Left ventricle myocardium inferior (tissue), 1 donor: Measurements from ENCODE around the gene NAV1. TPM values are rescaled to one million over a fixed set of nuclear protein-coding genes. Genes with fewer than 3 reads are reported as not detected.

Source experiments
- DNase-seq: peaks from one replicate; pipeline ENCODE4 v3.0.0-alpha.2; 2020
- H3K27ac ChIP-seq: fragments of 200-600 bp; replicated peaks from 2 replicates; pipeline ENCODE4 v1.8.0; 2021
- H3K27me3 ChIP-seq: fragments of 200-600 bp; 2 replicates; pipeline ENCODE4 v1.8.0; 2021; ENCODE audit warnings: low read depth
- H3K36me3 ChIP-seq: fragments of 200-600 bp; 2 replicates; pipeline ENCODE4 v1.8.0; 2021
- H3K4me1 ChIP-seq: fragments of 200-600 bp; 2 replicates; pipeline ENCODE4 v1.8.0; 2021
- H3K4me3 ChIP-seq: fragments of 200-600 bp; 2 replicates; pipeline ENCODE4 v1.8.0; 2021; ENCODE audit warnings: mild to moderate bottlenecking, moderate library complexity
- H3K9me3 ChIP-seq: fragments of 200-600 bp; replicated peaks from 2 replicates; pipeline ENCODE4 v1.8.0; 2021
- intact Hi-C: fragments of 100-400 bp; cut with micrococcal nuclease; formaldehyde crosslinking; loops from one replicate; pipeline ENCODE4 v1.11.0; 2022
- total RNA-seq: library from RNA; stranded (reverse); fragmentation: NEBNext Ultra II Directional; extraction: Animal tissue kit (Norgen Biotek cat#: 25700); gene quantifications from one replicate; pipeline ENCODE4 v1.2.1, GENCODE V29; 2021
- TF ChIP-seq, protein P1 (sequence below): fragments of 200-600 bp; IDR thresholded peaks from 2 replicates; pipeline ENCODE4 v1.8.0; 2021; ENCODE audit warnings: antibody characterized with exemption, mild to moderate bottlenecking, borderline replicate concordance
- donor health status: DM: no; HTN: yes; CAD: no; lungs with severe emphysema.

NAV1 gene
- total RNA-seq, 1 donor from 2014 or later, result 74.8 TPM

DNA sequence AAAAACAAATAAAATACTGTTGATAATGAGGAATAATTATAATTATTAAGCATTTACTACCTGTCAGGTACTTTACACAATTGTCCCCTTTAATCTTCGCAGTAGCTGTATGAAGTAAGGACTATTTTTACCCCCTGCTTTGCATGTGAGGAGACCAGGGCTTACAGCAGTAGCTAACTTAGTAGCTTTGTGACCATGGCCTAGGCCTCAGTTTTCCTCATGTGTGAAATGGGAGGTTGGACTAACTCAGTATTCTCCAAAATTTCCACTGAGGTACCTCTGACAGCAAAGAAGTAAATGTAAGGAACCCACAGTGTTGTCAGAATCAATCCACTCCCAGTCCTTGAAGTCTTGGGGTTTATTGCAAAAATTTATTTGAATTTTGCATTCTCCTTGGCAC is 28.2 kb upstream of the NAV1 start:
- no peak overlapping the region for H3K4me3 ChIP-seq
- intact Hi-C loops, result no loop called here
- no peaks in the 10 kb centered on the region for H3K27me3 ChIP-seq
- H3K36me3 ChIP-seq, result no peaks in the 10 kb centered on the region
- H3K9me3 ChIP-seq, result no peaks in the 10 kb centered on the region
- peaks cover 48% of the 10 kb centered on the region for H3K4me1 ChIP-seq
- TF ChIP-seq, protein P1, sequence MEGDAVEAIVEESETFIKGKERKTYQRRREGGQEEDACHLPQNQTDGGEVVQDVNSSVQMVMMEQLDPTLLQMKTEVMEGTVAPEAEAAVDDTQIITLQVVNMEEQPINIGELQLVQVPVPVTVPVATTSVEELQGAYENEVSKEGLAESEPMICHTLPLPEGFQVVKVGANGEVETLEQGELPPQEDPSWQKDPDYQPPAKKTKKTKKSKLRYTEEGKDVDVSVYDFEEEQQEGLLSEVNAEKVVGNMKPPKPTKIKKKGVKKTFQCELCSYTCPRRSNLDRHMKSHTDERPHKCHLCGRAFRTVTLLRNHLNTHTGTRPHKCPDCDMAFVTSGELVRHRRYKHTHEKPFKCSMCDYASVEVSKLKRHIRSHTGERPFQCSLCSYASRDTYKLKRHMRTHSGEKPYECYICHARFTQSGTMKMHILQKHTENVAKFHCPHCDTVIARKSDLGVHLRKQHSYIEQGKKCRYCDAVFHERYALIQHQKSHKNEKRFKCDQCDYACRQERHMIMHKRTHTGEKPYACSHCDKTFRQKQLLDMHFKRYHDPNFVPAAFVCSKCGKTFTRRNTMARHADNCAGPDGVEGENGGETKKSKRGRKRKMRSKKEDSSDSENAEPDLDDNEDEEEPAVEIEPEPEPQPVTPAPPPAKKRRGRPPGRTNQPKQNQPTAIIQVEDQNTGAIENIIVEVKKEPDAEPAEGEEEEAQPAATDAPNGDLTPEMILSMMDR, result no peak
- no peak for DNase-seq
- H3K27ac ChIP-seq, result peak overlapping the region; percentile 89

DNA sequence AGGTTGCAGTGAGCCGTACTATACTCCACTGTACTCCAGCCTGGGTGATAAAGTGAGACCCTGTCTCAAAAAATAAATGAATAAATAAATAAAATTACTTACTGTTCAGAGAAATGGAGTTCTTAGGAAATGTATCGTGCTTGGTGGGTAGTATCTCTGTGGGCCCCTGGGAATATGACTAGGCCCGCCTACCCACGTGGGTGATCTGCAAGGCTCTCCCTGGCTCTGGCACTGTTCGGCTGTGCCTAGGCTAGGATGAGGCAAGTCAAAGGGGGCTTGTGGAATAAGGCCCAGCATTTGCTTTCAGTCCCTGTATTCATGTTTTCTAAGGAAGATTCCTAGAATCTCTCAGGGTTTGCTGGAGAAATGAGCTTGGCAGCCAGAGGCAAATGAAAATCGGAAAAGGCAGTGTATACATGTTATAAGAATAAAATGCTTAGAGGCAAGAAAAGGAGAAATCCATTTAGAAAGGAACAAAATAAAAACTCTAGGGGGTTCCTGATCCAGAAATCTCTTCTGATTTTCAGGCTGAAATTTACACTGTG is 27.5 kb upstream of the NAV1 start:
- TF ChIP-seq, protein P1, result no peak
- intact Hi-C loops, result no loop called here
- H3K27me3 ChIP-seq, result no peaks in the 10 kb centered on the region
- peaks cover 41% of the 10 kb centered on the region for H3K4me1 ChIP-seq
- no peak for DNase-seq
- no peaks in the 10 kb centered on the region for H3K9me3 ChIP-seq
- H3K36me3 ChIP-seq, result no peaks in the 10 kb centered on the region
- no peak overlapping the region for H3K4me3 ChIP-seq
- peak overlapping the region; percentile 89 for H3K27ac ChIP-seq

DNA sequence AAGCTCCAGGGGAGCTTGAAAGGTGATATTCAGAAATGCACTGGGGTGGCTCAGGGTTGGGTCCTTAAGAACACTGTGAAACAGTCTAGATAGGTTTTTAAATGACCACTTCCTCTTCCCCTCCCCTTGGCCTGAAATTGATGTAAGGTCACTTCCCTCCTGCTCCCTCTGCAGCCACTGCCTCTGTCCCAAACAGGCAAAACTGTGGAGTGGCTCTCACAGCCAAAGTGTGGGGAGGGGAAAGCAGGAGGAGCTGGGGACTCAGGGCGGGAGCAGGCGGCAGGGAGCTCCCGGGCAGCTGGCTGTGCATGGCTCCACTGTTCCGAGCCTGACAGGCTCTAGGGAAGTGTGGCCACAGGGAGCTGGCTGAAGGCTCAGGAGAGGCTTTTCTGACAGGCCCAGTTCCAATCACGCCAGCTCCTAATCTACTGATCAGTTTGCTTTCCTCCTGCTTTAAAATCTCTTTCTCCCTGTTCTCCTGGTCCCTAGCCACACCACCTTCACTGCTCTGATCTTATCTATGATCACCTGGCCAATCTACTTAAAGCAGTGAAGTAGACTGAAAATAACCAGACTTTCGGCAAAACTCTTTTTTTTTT is 26.9 kb upstream of the NAV1 start:
- Histone ChIP-seq H3K27me3 (no peaks in the 10 kb centered on the region), H3K4me3 (peak overlapping the region; percentile 24), H3K36me3 (no peaks in the 10 kb centered on the region), H3K9me3 (no peaks in the 10 kb centered on the region), H3K27ac (peak overlapping the region; percentile 89), H3K4me1 (peaks cover 36% of the 10 kb centered on the region)
- TF ChIP-seq, protein P1, result no peak
- peak; percentile 71 for DNase-seq
- intact Hi-C loops, result loop anchor here (2.0 kb wide), 1 partner anchor 29 kb away; no protein-coding TSS in a partner anchor

DNA sequence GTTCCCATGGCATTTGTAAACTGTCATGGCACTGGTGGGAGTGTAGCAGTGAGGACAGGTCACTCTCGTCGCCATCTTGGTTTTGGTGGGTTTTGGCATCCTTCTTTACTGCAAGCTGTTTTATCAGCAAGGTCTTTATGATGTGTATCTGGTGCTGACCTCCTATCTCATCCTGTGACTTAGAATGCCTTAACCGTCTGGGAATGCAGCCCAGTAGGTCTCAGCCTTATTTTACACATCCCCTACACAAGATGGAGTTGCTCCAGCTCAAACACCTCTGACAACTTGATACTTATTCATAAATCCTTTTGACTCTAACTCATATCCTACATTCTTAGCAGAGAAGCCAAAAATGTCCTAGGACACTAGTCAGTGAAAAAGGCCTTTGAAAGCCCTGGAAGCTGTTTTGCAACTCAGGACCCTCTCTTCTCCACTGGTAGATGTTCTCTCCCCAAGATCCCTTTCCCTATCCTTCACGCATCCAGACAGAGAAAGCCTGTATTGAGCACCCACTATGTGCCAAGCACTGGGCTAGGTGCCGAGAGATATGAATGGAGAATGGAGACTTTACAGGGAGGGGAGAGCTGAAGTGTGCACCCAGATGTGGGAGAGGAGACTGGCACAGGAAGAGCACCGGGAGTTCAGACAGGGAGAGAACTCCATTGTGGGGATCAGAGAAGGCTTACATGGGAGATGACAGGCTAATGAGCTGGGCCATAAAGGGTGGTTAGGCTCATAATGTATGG is 25.3 kb upstream of the NAV1 start:
- Histone ChIP-seq H3K36me3 (no peaks in the 10 kb centered on the region), H3K27ac (peak overlapping the region; percentile 89), H3K4me3 (no peak overlapping the region), H3K9me3 (no peaks in the 10 kb centered on the region), H3K4me1 (peaks cover 27% of the 10 kb centered on the region), H3K27me3 (no peaks in the 10 kb centered on the region)
- TF ChIP-seq, protein P1, result no peak
- no peak for DNase-seq
- intact Hi-C loops, result loop anchor here (2.0 kb wide), 1 partner anchor 31 kb away; no protein-coding TSS in a partner anchor

DNA sequence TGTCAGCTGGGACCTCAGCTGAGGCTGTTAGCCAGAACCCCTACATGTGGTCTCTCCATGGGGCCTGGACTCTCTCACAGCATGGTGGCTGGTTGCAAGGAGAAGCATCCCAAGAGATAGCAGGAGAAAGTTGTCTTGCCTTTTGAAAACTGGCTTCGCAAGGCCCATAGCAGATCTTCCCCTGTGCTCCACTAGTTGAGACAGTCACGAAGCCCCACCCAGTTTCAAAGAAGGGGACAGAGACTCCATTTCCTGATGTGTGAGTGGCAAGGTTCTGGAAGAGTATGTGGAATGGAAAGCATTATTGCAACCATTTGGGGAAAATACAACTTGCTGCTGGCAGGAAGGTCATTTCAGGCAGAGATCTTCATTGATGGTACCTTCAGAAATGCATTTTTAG is 24.5 kb upstream of the NAV1 start:
- H3K4me3 ChIP-seq, result no peak overlapping the region
- intact Hi-C loops, result no loop called here

More for the DNA sequence above, 24.5 kb upstream of the NAV1 start:
- H3K27ac ChIP-seq, result no peak overlapping the region
- H3K27me3 ChIP-seq, result no peaks in the 10 kb centered on the region
- H3K4me1 ChIP-seq, result peaks cover 27% of the 10 kb centered on the region
- H3K36me3 ChIP-seq, result no peaks in the 10 kb centered on the region
- TF ChIP-seq, protein P1, result no peak
- no peaks in the 10 kb centered on the region for H3K9me3 ChIP-seq
- no peak for DNase-seq
